Panc1 (cell line): Measurements from ENCODE around the gene PNLIPRP2.

Experiments used
- CTCF ChIP-seq: fragments of 450-650 bp; IDR thresholded peaks from 2 replicates; pipeline ENCODE4 v1.5.1; 2017; ENCODE audit warnings: mild to moderate bottlenecking
- POLR2AphosphoS5 ChIP-seq: IDR thresholded peaks from 2 replicates; pipeline ENCODE4 v1.6.1; 2012; ENCODE audit warnings: mild to moderate bottlenecking, low read depth, low read length, moderate library complexity
- SIN3A ChIP-seq: IDR thresholded peaks from 2 replicates; pipeline ENCODE4 v1.6.1; 2012; ENCODE audit warnings: low read depth, mild to moderate bottlenecking, low read length, moderate library complexity, borderline replicate concordance; ENCODE audit not compliant: insufficient read depth
- TCF7L2 ChIP-seq: IDR thresholded peaks from 2 replicates; pipeline ENCODE4 v1.6.1; 2011; ENCODE audit warnings: mild to moderate bottlenecking, low read depth, low read length, inconsistent platforms

- no peak for TF ChIP-seq CTCF
- no peak for TF ChIP-seq POLR2AphosphoS5
- TF ChIP-seq TCF7L2, result no peak
- no peak for TF ChIP-seq SIN3A
Observed at GRCh38 chr10:116636385-116636784, 15.6 kb downstream of the PNLIPRP2 start.
